Measurements from ENCODE around the gene CADPS2. TPM values are rescaled to one million over a fixed set of nuclear protein-coding genes. Genes with fewer than 3 reads are reported as not detected.

Gene CADPS2
- total and polyA plus RNA-seq, 2 of the 4 experiments (the other 2 are of a cell fraction) = 0.10 to 0.54 TPM

DNA sequence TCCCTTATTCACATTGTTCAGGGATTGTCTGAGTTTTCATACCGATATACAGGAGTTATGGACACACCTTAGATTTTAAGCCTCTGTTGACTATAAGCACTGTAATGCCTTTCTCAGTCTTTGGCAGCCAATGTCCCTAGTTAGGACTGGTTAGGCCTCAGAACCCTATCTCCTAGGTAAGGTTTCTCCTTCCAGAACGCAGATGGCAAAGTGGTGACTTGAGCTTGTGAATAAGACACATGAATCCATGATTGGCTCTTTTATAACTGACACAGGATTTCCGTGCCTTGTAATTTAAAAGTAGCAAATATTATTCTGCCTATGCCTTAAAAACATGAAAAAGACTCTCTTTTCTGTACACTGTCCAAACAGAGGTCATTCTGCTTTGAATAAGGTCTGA, 171.1 kb downstream of the CADPS2 start:
- Histone ChIP-seq H4K8ac (ENCODE audit: low read depth in 2 of 2, low read length in 2 of 2) (no peak overlapping the region), H2BK120ac (ENCODE audit: low read depth, low read length) (no peak overlapping the region), H2BK5ac (ENCODE audit: low read depth, low read length, poor library complexity, severe bottlenecking) (no peak overlapping the region), H3K9me1 (ENCODE audit: insufficient read depth, low read length) (no peaks in the 10 kb centered on the region), H4K20me1 (ENCODE audit: insufficient read depth, low read length) (no peaks in the 10 kb centered on the region), H3K9ac (ENCODE audit: low read depth, low read length) (no peak overlapping the region), H2AK9ac (replicated peaks; ENCODE audit: low read depth, low read length, poor library complexity) (no peak overlapping the region), H3K4ac (ENCODE audit: low read depth, low read length) (no peak overlapping the region), H2BK15ac (ENCODE audit: low read depth, low read length) (no peak overlapping the region), H3K23ac (ENCODE audit: low read depth, low read length) (no peak overlapping the region), H3K14ac (replicated peaks; ENCODE audit: low read depth, low read length) (no peak overlapping the region), H2AFZ (replicated peaks; ENCODE audit: low read length, poor library complexity) (no peak overlapping the region), H3K27me3 (ENCODE audit: control insufficient read depth, insufficient read depth, low read length) (no peaks in the 10 kb centered on the region), H3K27ac (ENCODE audit: insufficient read depth, low read length) (no peak overlapping the region), H3K4me1 (ENCODE audit: control insufficient read depth, insufficient read depth, low read length) (no peaks in the 10 kb centered on the region), H3K56ac (ENCODE audit: extremely low read depth, insufficient read depth, low read length) (no peak overlapping the region), H2AK5ac (ENCODE audit: low read depth, low read length) (no peak overlapping the region), H4K5ac (ENCODE audit: low read depth, low read length) (no peak overlapping the region), H3K36me3 (ENCODE audit: control insufficient read depth, insufficient read depth, low read length) (no peaks in the 10 kb centered on the region), H3K18ac (ENCODE audit: low read depth, low read length) (no peak overlapping the region), H3K9me3 (ENCODE audit: control insufficient read depth, insufficient read depth, low read length) (peaks cover 3% of the 10 kb centered on the region), H3K79me1 (ENCODE audit: low read depth in 1 of 2, low read length in 2 of 2) (no peaks in the 10 kb centered on the region), H3K4me3 (ENCODE audit: insufficient read depth, low read depth, low read length) (no peak overlapping the region), H4K91ac (ENCODE audit: insufficient read depth, low read depth, low read length) (no peak overlapping the region), H2BK20ac (ENCODE audit: low read depth, low read length) (no peak overlapping the region), H3K4me2 (ENCODE audit: low read depth, low read length) (no peak overlapping the region)
- BruUV-seq (replicated peaks) = no TSS peak
- dilution Hi-C loops (cut with HindIII; ENCODE audit: low sequenced_read_pairs, unreplicated experiment) (no loop called here), intact Hi-C loops (cut with micrococcal nuclease) (no loop called here), in situ Hi-C loops (cut with MboI; ENCODE audit: low sequenced_read_pairs) (no loop called here)
- TF ChIP-seq ELK1 (IDR thresholded peaks at IDR 0.05; ENCODE audit: borderline replicate concordance, low read depth, low read length) (no peak), BHLHE40 (IDR thresholded peaks at IDR 0.05; ENCODE audit: low read depth, low read length) (no peak)
- ATAC-seq (ENCODE audit: low read depth) (no peak), DNase-seq (no peak)
- ChIA-PET CTCF (no interaction called here), POLR2A (ENCODE audit: unreplicated experiment) (no interaction called here)
- WGBS, 2 experiments (ENCODE audit: extremely low coverage in 2 of 2, insufficient read length in 1 of 2) = 83% methylated on average over 1 of the region's 3 CpGs; no CpG with 5 or more reads in 1 of the 2 experiments
